Caco-2 (cell line): ENCODE measurements around the gene EIF4E3. TPM values are rescaled to one million over a fixed set of nuclear protein-coding genes. Genes with fewer than 3 reads are reported as not detected.

ENCODE experiments used
- BruUV-seq: library from RNA; stranded (reverse); fragments of 400-500 nt; replicated peaks from 2 replicates; lab custom pipeline; 2021; lab: Mats Ljungman, UMichigan
- CTCF ChIA-PET: fragments of 300-600 bp; sonication (Branson Sonifier 250); formaldehyde crosslinking; loops from one replicate; lab custom pipeline; 2022; ENCODE audit warnings: antibody characterized with exemption; lab: Charles Lee
- POLR2A ChIA-PET: fragments of 300-600 bp; sonication (Branson Sonifier 250); formaldehyde crosslinking; loops from one replicate; lab custom pipeline; 2022; ENCODE audit warnings: antibody characterized with exemption; lab: Charles Lee
- DNase-seq, 2 experiments: peaks; one replicate each; pipeline versions ENCODE4 v3.0.0 to v3.0.0-alpha.2; 2020 to 2022
- H3K27me3 ChIP-seq: replicated peaks from 2 replicates; pipeline ENCODE4 v1.6.0; 2011; ENCODE audit warnings: low read length; ENCODE audit not compliant: control insufficient read depth, insufficient read depth
- H3K36me3 ChIP-seq: 2 replicates; pipeline ENCODE4 v1.5.1; 2011; ENCODE audit warnings: low read length; ENCODE audit not compliant: control insufficient read depth, insufficient read depth
- H3K4me1 ChIP-seq: fragments of 250-450 bp; sonication (Bioruptor Pico); 2 replicates; pipeline ENCODE4 v1.5.1; 2020; ENCODE audit warnings: mild to moderate bottlenecking
- H3K4me3 ChIP-seq: 2 replicates; pipeline ENCODE4 v1.5.1; 2011; ENCODE audit warnings: low read depth, mild to moderate bottlenecking, control low read depth, low read length
- H3K9me3 ChIP-seq: fragments of 250-450 bp; sonication (Bioruptor Pico); 2 replicates; pipeline ENCODE4 v1.5.1; 2020; ENCODE audit warnings: mild to moderate bottlenecking, moderate library complexity
- H3K27ac Mint-ChIP-seq: one replicate; pipeline ENCODE4 v1.8.0; 2022; ENCODE audit warnings: mixed read lengths; ENCODE audit not compliant: unreplicated experiment
- H3K27me3 Mint-ChIP-seq: one replicate; pipeline ENCODE4 v1.8.0; 2022; ENCODE audit warnings: mixed read lengths; ENCODE audit not compliant: insufficient read depth, unreplicated experiment
- H3K36me3 Mint-ChIP-seq: one replicate; pipeline ENCODE4 v1.8.0; 2022; ENCODE audit warnings: mild to moderate bottlenecking, mixed read lengths; ENCODE audit not compliant: insufficient read depth, unreplicated experiment
- H3K4me1 Mint-ChIP-seq: one replicate; pipeline ENCODE4 v1.8.0; 2022; ENCODE audit warnings: low read depth, mixed read lengths; ENCODE audit not compliant: unreplicated experiment
- H3K4me3 Mint-ChIP-seq: one replicate; pipeline ENCODE4 v1.8.0; 2022; ENCODE audit warnings: mild to moderate bottlenecking, moderate library complexity, mixed read lengths; ENCODE audit not compliant: unreplicated experiment
- H3K9me3 Mint-ChIP-seq: one replicate; pipeline ENCODE4 v1.8.0; 2022; ENCODE audit warnings: mixed read lengths; ENCODE audit not compliant: unreplicated experiment
- CTCF ChIP-seq, 2 experiments: fragments of 200-600 bp in 1 of 2; IDR thresholded peaks; 1 replicate in 1 of 2; 2 replicates in 1 of 2; pipeline versions ENCODE4 v1.5.1 to v1.8.0; 2011 to 2022; ENCODE audit warnings: antibody characterized with exemption in 1 of 2, control low read depth in 1 of 2, inconsistent platforms in 1 of 2, low read depth in 1 of 2, low read length in 1 of 2, mild to moderate bottlenecking in 1 of 2, moderate library complexity in 1 of 2; ENCODE audit not compliant: insufficient read depth in 1 of 2, severe bottlenecking in 1 of 2, unreplicated experiment in 1 of 2
- intact Hi-C: fragments of 100-400 bp; cut with micrococcal nuclease; formaldehyde crosslinking; loops from one replicate; pipeline ENCODE4 v1.10.0; 2022; ENCODE audit not compliant: unreplicated experiment
- total RNA-seq: library from RNA; stranded (reverse); gene quantifications from 2 replicates; pipeline ENCODE4 v1.2.3, GENCODE V29; 2022

EIF4E3 gene
- total RNA-seq, 1 experiment from 2014 or later = 1.7 TPM

- H3K36me3 ChIP-seq = no peaks in the 10 kb centered on the region
- no TSS peak for BruUV-seq
- POLR2A ChIA-PET = no interaction called here
Measured at GRCh38 chr3:71763426-71763825, 38.2 kb upstream of the EIF4E3 start.

GRCh38 chr3:71760140-71760539, 34.9 kb upstream of the EIF4E3 start:
- Histone ChIP-seq H3K4me1 (no peaks in the 10 kb centered on the region), H3K9me3 (no peaks in the 10 kb centered on the region), H3K4me3 (no peak overlapping the region), H3K27me3 (peaks cover 2% of the 10 kb centered on the region; the same call in 1 of the 2 replicates), H3K36me3 (no peaks in the 10 kb centered on the region)
- H3K9me3 Mint-ChIP-seq = no peaks in the 10 kb centered on the region
- H3K27ac Mint-ChIP-seq = no peak overlapping the region
- intact Hi-C loops = no loop called here
- ChIA-PET CTCF (no interaction called here), POLR2A (no interaction called here)
- DNase-seq = no peak
- H3K4me1 Mint-ChIP-seq = no peaks in the 10 kb centered on the region
- H3K27me3 Mint-ChIP-seq = peaks cover 28% of the 10 kb centered on the region
- no TSS peak for BruUV-seq
- H3K36me3 Mint-ChIP-seq = no peaks in the 10 kb centered on the region
- no peak overlapping the region for H3K4me3 Mint-ChIP-seq
- TF ChIP-seq CTCF (IDR thresholded peaks at IDR 0.05; ENCODE audit: insufficient read depth in 1 of 2, low read depth in 1 of 2, low read length in 1 of 2, severe bottlenecking in 1 of 2, unreplicated experiment in 1 of 2) = no peak

More at GRCh38 chr3:71763426-71763825, 38.2 kb upstream of the EIF4E3 start:
- no peaks in the 10 kb centered on the region for H3K9me3 Mint-ChIP-seq
- TF ChIP-seq CTCF (IDR thresholded peaks at IDR 0.05; ENCODE audit: insufficient read depth in 1 of 2, low read depth in 1 of 2, low read length in 1 of 2, severe bottlenecking in 1 of 2, unreplicated experiment in 1 of 2) = no peak
- H3K27me3 Mint-ChIP-seq = peaks cover 15% of the 10 kb centered on the region
- Histone ChIP-seq H3K4me1 (no peaks in the 10 kb centered on the region), H3K27me3 (no peaks in the 10 kb centered on the region), H3K9me3 (no peaks in the 10 kb centered on the region), H3K4me3 (no peak overlapping the region)
- H3K36me3 Mint-ChIP-seq = no peaks in the 10 kb centered on the region
- no peak for DNase-seq
- H3K27ac Mint-ChIP-seq = no peak overlapping the region
- intact Hi-C loops = no loop called here
- H3K4me1 Mint-ChIP-seq = no peaks in the 10 kb centered on the region
- H3K4me3 Mint-ChIP-seq = no peak overlapping the region
- CTCF ChIA-PET = no interaction called here

GRCh38 chr3:71759401-71759800, 34.2 kb upstream of the EIF4E3 start:
- H3K27me3 ChIP-seq = peaks cover 2% of the 10 kb centered on the region; the same call in 1 of the 2 replicates
- peaks cover 30% of the 10 kb centered on the region for H3K27me3 Mint-ChIP-seq
- no peak for DNase-seq
- TF ChIP-seq CTCF (IDR thresholded peaks at IDR 0.05; ENCODE audit: insufficient read depth in 1 of 2, low read depth in 1 of 2, low read length in 1 of 2, severe bottlenecking in 1 of 2, unreplicated experiment in 1 of 2) = no peak
- no peaks in the 10 kb centered on the region for H3K36me3 Mint-ChIP-seq
- POLR2A ChIA-PET = no interaction called here
- no peak overlapping the region for H3K4me3 ChIP-seq
- intact Hi-C loops = no loop called here
- no peak overlapping the region for H3K27ac Mint-ChIP-seq
- no TSS peak for BruUV-seq
- H3K36me3 ChIP-seq = no peaks in the 10 kb centered on the region
- H3K9me3 Mint-ChIP-seq = no peaks in the 10 kb centered on the region
- CTCF ChIA-PET = no interaction called here
- no peak overlapping the region for H3K4me3 Mint-ChIP-seq
- no peaks in the 10 kb centered on the region for H3K9me3 ChIP-seq
- H3K4me1 Mint-ChIP-seq = no peaks in the 10 kb centered on the region
- no peaks in the 10 kb centered on the region for H3K4me1 ChIP-seq
